GM21528 (cell line): ENCODE results near the gene PSME1.
A peak's percentile ranks its signal among the peaks of the same experiment; 100 is the strongest.

Experiments used
- ATAC-seq: cut with Tn5 transposase; IDR thresholded peaks from one replicate; pipeline ENCODE4 v1.9.1; 2021; ENCODE audit warnings: mild to moderate bottlenecking, moderate library complexity; ENCODE audit not compliant: unreplicated experiment, low FRiP score

The PSME1 gene

DNA sequence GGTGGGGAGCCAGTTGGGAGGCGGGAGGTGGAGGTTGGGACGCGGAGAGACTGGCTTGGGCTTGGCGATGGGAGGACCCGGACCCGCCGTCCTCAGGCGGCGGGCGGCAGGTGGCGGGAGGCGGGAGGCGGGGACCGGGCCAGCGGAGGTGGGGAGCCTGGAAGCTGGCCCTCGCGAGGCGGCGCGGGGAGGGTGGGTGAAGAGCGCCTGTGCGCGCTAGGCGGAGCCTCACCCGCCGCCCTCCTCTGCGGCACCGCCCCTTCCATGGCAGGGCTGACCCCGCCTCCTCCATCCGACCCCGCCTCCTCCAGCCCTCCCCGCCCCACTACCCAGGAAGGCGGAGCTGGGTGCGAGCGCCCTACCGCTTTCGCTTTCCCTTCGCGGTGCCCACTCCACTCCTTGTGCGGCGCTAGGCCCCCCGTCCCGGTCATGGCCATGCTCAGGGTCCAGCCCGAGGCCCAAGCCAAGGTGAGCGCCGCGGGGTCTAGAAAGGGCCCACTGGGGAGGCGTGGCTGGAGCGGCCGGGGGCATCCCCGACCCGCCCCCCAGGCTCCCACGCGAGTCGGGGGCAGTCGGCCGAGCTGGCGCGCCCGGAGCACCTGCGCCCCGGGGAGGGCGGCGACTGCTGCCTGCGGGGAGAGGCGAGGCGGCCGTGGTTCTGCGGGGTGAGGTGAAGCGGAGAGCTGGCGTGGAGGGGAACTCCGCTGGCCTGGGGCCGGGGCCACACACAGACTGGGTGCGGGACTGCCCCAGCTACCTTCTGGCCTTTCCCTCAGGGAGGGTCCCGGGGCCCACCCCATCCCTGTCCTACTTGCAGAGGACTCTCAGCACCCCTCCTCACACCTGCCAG, at the start of gene PSME1:
Gene PSME1, plus strand, starts transcription at position 361 of the 850 bp plus-strand sequence. Its CDS starts 69 bp downstream, at position 430.
- ATAC-seq = peak; percentile 80

DNA sequence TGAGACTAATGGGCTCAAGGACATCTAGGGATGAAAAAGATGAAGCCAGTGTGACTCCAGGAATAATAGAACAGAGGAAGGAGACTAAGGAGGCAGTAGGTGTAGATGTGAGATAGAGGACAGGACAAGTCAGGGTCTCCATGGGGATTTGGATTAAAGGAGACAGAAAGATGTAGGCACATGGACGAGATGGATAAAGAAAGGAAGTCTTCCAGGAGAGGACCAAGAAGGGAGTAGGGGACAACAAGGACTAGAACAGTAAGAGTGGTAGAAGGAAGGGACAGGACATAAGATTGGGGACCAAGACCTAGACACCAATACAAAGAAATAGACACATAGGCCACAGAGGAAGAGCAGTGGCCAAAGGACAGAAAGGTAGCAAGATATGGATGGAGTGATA, 49.0 kb upstream of the PSME1 start:
- no peak for ATAC-seq

DNA sequence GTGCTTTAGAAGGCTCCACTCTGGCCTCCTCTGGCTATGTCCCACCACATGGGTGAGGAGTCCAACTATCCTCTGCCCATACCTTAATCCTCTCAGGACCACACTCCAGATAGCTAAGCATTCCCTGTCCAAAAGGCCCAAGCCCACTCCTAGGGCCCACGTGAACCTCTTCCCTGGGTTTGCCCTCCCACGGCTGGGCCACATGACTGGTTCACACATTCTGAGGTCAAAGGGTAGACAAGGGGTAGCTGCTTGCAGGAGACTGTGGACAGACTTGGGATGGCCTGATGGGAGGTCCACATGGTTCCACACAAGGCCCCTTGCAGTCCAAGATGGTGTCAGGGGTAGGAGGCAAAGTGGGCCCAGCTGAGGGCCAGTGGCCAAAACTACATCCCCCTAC, 47.9 kb upstream of the PSME1 start:
- ATAC-seq = no peak

- no peak for ATAC-seq
Measured at GRCh38 chr14:24089890-24090289, 46.1 kb upstream of the PSME1 start.

- ATAC-seq = no peak
Measured at GRCh38 chr14:24092110-24092504, 43.9 kb upstream of the PSME1 start.

- no peak for ATAC-seq
Measured at GRCh38 chr14:24092505-24093206, 43.3 kb upstream of the PSME1 start.

DNA sequence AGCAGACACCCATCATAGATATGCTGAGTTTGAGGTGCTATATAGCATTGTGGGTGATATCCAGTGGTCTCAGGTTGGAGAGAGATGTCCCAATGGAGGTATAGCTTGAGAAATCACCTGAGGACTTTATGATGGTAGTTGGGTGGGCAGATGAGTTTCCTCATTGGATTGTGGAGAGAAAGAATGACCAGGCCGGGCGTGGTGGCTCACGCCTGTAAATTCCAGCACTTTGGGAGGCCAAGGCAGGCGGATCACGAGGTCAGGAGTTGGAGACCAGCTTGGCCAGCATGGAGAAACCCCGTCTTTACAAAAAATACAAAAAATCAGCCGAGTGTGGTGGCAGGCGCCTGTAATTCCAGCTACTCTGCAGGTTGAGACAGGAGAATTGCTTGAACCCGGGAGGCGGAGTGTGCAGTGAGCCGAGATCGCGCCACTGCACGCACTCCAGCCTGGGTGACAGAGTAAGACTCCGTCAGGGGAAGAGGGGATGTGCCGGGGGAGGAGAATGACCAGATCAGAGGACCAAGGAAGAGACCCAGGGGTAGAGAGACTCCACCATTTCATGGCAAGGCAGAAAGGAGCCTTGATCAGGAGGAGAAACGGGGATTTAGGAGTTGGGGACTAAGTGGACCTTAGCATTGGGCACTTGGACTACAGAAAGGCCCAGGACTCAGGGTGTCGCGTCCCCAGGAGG, 42.6 kb upstream of the PSME1 start:
- no peak for ATAC-seq

GRCh38 chr14:24093901-24094840, 41.8 kb upstream of the PSME1 start, which contains the start of gene PCK2:
Gene PCK2, plus strand, starts transcription at chr14:24094311. Its CDS starts 95 bp downstream, at chr14:24094406.
- ATAC-seq = peak; percentile 51

DNA sequence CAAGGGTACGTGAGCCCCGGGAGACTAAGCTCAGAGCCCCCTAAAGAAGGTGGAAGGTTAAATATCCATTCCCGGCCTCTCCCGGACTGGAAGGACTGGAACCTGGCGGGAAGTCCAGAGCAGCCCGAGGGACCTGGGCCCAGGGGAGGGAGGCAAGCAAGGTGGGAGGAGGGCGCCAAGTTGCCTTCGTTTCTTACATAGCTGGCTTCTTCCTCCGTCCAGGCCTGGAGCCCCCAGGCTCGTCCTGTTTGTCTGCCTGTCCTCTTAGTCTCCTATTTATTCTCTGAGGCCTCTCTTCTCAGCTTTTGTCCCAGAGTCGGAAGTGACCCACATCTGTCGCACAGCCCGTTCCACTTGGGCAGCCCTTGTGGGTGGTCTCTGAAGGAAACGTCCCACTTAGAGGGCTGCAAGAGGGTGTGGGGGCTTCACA, 41.1 kb upstream of the PSME1 start:
- ATAC-seq = peak; percentile 2

GRCh38 chr14:24095271-24096068, 40.5 kb upstream of the PSME1 start:
- peak; percentile 61 for ATAC-seq

DNA sequence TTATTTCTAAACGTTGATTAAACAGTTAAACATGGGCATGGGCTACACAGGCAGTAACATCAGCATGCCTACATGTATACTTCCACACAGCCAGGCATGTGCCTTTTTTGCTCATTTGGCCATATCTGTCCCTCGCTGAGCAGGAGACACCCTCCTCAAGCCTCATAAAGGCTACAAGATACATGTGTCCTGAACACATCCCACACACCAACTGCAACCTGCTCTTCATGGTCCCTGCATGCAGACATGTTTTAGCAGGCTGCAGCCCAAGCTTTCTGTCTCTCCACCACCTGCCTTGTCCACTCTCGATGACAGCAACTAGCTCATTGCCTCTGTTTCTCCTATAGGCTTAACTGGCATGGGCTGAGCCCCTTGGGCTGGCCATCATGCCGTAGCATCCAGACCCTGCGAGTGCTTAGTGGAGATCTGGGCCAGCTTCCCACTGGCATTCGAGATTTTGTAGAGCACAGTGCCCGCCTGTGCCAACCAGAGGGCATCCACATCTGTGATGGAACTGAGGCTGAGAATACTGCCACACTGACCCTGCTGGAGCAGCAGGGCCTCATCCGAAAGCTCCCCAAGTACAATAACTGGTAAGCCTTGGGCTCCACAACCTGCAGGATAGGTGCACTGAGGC, 39.3 kb upstream of the PSME1 start:
- no peak for ATAC-seq

GRCh38 chr14:24098229-24098926, 37.6 kb upstream of the PSME1 start:
- no peak for ATAC-seq

DNA sequence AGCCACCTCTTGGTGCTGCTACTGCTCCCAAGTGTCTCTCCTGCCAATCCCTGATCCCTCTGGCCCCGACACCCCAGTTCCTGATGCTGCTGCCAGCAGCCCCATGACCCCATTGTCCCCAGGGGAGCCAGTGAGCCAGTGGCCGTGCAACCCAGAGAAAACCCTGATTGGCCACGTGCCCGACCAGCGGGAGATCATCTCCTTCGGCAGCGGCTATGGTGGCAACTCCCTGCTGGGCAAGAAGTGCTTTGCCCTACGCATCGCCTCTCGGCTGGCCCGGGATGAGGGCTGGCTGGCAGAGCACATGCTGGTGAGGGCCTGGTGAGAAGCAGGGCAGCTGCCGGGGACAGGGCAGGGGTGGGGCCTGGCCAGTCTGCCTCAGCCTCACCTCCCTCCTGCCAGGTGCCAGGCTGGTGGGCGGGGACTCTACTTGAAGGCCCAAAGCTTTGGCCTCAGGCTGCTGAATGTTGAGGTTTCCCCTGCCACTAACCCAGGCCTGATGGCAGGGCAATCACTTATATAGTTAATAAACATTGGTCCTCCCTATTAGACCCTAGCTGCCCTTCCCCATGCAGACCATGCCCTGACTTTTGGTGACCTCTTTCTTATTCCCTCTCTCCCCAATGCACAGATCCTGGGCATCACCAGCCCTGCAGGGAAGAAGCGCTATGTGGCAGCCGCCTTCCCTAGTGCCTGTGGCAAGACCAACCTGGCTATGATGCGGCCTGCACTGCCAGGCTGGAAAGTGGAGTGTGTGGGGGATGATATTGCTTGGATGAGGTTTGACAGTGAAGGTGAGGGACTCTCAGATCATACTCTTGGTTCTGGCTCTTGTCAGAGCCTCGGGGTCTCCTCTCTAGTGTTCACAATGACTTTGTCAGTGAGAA, 36.8 kb upstream of the PSME1 start:
- ATAC-seq = no peak

DNA sequence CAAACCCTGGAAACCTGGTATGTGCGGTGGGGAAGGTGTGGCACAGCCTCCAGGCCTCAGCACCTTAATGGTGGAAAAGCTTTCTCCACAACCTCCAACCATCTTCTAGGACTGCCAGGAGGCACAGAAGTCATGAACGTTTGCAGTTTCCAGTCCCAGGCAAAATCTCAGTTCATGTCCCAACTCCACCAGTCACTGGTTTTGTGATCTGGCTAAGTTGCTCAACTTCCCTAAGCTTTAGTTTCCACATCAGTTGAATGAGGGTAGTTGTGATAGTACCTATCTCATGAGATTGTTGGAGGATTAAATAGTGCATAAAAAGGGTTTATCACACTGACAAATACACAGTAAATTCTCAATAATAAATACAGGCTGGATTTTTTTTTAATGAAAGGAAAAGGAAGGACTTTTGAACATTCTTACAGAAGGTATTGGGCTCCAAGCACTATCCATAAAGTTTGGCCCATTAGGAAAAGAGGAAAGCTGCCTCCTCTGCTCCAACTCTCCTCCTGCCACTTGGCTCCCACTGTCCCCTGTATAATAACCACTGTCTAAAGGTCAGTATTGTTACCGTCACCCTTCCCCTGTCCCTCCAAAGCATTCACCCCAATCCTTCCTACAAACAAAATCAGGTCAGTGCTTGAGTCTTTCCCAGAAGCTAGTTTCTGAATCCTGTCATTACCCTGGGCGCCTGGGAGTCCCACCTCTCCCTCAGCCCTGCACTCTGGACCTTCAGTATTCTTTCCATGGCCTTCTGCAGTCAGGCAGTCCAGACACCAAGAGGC, 35.6 kb upstream of the PSME1 start:
- ATAC-seq = no peak

- ATAC-seq = no peak
Measured at GRCh38 chr14:24100982-24101494, 35.0 kb upstream of the PSME1 start.

DNA sequence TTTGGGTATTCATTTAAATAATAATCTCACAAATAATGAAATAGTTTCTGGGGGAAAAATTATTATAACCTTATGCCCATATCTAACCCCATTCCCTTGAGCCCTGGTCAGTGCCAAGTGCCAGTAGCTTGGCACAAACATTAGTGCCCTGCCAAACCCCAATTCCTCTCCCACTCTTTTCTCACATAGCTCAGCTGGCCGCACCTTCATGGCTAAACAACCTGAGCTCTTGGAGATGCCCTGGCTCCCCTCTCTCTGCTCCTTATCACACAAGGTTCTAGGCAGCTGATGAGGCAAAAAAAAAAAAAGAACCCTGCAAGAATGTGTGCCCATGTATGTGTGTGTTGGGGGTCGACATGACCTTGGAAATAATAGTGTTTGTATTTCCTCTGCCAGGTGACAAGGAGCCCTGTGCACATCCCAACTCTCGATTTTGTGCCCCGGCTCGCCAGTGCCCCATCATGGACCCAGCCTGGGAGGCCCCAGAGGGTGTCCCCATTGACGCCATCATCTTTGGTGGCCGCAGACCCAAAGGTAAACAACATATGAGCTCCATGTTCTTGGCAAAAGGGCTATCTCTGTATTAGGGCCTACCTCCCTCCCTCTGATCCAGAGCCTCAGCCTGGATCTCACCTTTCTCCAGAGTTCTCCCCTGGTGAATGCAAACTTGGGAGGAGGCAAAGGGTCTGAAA, 33.5 kb upstream of the PSME1 start:
- ATAC-seq = no peak
